B cell (primary cell): ENCODE data around the gene AIMP1. TPM values are rescaled to one million over a fixed set of nuclear protein-coding genes. Genes with fewer than 3 reads are reported as not detected.

Source experiments
- ATAC-seq: fragments of 200-7000 bp; cut with Tn5 transposase; one replicate; pipeline ENCODE4 v1.10.0; 2021; ENCODE audit warnings: low read depth, mild to moderate bottlenecking, moderate number of reproducible peaks, moderate library complexity
- CTCF ChIA-PET: fragments of 350-600 bp; sonication (Branson Sonifier 250); formaldehyde crosslinking; loops from one replicate; lab custom pipeline; 2021; ENCODE audit warnings: antibody characterized with exemption, inconsistent platforms; lab: Charles Lee
- POLR2A ChIA-PET: fragments of 350-600 bp; sonication (Branson Sonifier 250); formaldehyde crosslinking; loops from one replicate; lab custom pipeline; 2021; ENCODE audit warnings: antibody characterized with exemption; lab: Charles Lee
- DNase-seq: peaks from one replicate; pipeline ENCODE4 v3.0.0; 2013
- H2AFZ ChIP-seq: 2 replicates; pipeline ENCODE4 v1.6.1; 2012; ENCODE audit warnings: mild to moderate bottlenecking, low read depth, low read length; ENCODE audit not compliant: insufficient read depth, poor library complexity, severe bottlenecking
- H3K27ac ChIP-seq, 2 donors: 1 replicate in 1 of 2; 2 replicates in 1 of 2; pipeline ENCODE4 v1.5.1; 2012 to 2013; ENCODE audit warnings: low read length in 2 of 2, mild to moderate bottlenecking in 2 of 2, moderate library complexity in 1 of 2
- H3K27me3 ChIP-seq, 4 experiments: fragments of 200-600 bp in 1 of 4; sonication (generic) in 1 of 4; replicated peaks in 1 of 4; 1 replicate in 2 of 4; 2 replicates in 2 of 4; pipeline versions ENCODE4 v1.6.1 to v1.7.0; 2013 to 2016; ENCODE audit warnings: low read length in 3 of 4, mild to moderate bottlenecking in 2 of 4, mixed read lengths in 1 of 4, moderate library complexity in 1 of 4; ENCODE audit not compliant: insufficient read depth in 4 of 4, control insufficient read depth in 3 of 4; ENCODE audit errors: control extremely low read depth in 1 of 4
- H3K36me3 ChIP-seq, 2 experiments: replicated peaks in 1 of 2; 1 replicate in 1 of 2; 2 replicates in 1 of 2; pipeline versions ENCODE4 v1.6.1 to v1.7.1; 2013; ENCODE audit warnings: low read length in 1 of 2; ENCODE audit not compliant: insufficient read depth in 2 of 2, control insufficient read depth in 1 of 2; ENCODE audit errors: control extremely low read depth in 1 of 2, extremely low read depth in 1 of 2
- H3K4me1 ChIP-seq, 2 donors: fragments of 200-600 bp in 1 of 2; sonication (generic) in 1 of 2; 1 replicate in 1 of 2; 2 replicates in 1 of 2; pipeline versions ENCODE4 v1.5.1 to v1.6.1; 2013 to 2017; ENCODE audit warnings: low read length in 2 of 2; ENCODE audit not compliant: control insufficient read depth in 2 of 2, insufficient read depth in 2 of 2
- H3K4me2 ChIP-seq: replicated peaks from 2 replicates; pipeline ENCODE3; 2012; ENCODE audit warnings: mild to moderate bottlenecking, low read depth, low read length; ENCODE audit not compliant: poor library complexity, severe bottlenecking
- H3K4me3 ChIP-seq, 5 experiments: fragments of 200-600 bp in 1 of 5; sonication (generic) in 1 of 5; 1 replicate in 3 of 5; 2 replicates in 2 of 5; pipeline versions ENCODE4 v1.5.1 to v1.7.0; 2011 to 2016; ENCODE audit warnings: low read length in 4 of 5, mild to moderate bottlenecking in 4 of 5, low read depth in 2 of 5, control low read depth in 1 of 5, moderate library complexity in 1 of 5; ENCODE audit not compliant: insufficient read depth in 1 of 5; ENCODE audit errors: control extremely low read depth in 1 of 5, extremely low read depth in 1 of 5
- H3K79me2 ChIP-seq: fragments of 200-600 bp; sonication (generic); one replicate; pipeline ENCODE4 v1.6.0; 2016; ENCODE audit warnings: low read length; ENCODE audit not compliant: control insufficient read depth, insufficient read depth
- H3K9ac ChIP-seq: fragments of 200-600 bp; sonication (generic); 2 replicates; pipeline ENCODE4 v1.6.1; 2017; ENCODE audit warnings: mild to moderate bottlenecking, low read length, moderate library complexity
- H3K9me3 ChIP-seq, 3 donors: one replicate each; pipeline versions ENCODE4 v1.6.1 to v1.7.1; 2013; ENCODE audit warnings: low read length in 2 of 3; ENCODE audit not compliant: control insufficient read depth in 2 of 3, insufficient read depth in 1 of 3; ENCODE audit errors: control extremely low read depth in 1 of 3
- H4K20me1 ChIP-seq: 2 replicates; pipeline ENCODE4 v1.6.0; 2012; ENCODE audit warnings: mild to moderate bottlenecking, low read length; ENCODE audit not compliant: insufficient read depth, control insufficient read depth, poor library complexity, severe bottlenecking
- H3K27ac Mint-ChIP-seq: one replicate; pipeline ENCODE4 v1.8.0; 2021; ENCODE audit warnings: mixed read lengths
- H3K27me3 Mint-ChIP-seq: one replicate; pipeline ENCODE4 v1.8.0; 2021; ENCODE audit warnings: mixed read lengths
- H3K4me1 Mint-ChIP-seq: one replicate; pipeline ENCODE4 v1.8.0; 2021; ENCODE audit warnings: mixed read lengths
- H3K4me3 Mint-ChIP-seq: one replicate; pipeline ENCODE4 v1.8.0; 2021; ENCODE audit warnings: mixed read lengths
- H3K9me3 Mint-ChIP-seq: one replicate; pipeline ENCODE4 v1.8.0; 2022; ENCODE audit warnings: mixed read lengths; ENCODE audit not compliant: insufficient read depth
- EZH2 ChIP-seq: IDR thresholded peaks from 2 replicates; pipeline ENCODE4 v1.6.1; 2012; ENCODE audit warnings: borderline replicate concordance, low read depth, mild to moderate bottlenecking, moderate library complexity, low read length; ENCODE audit not compliant: insufficient read depth, poor library complexity, severe bottlenecking
- WGBS: methylation state at CpG from one replicate; pipeline ENCODE4 v1.1.5; 2013; ENCODE audit warnings: missing lambda C conversion rate; ENCODE audit not compliant: insufficient coverage; 5-methylcytosine and 5-hydroxymethylcytosine counted together
- intact Hi-C: fragments of 100-400 bp; cut with micrococcal nuclease; formaldehyde crosslinking; loops from one replicate; pipeline ENCODE4 v1.10.0; 2022
- polyA plus RNA-seq: library from polyadenylated mRNA; depleted of rRNA; stranded (reverse); fragments of >200 nt; gene quantifications from 2 replicates; pipeline ENCODE4 v1.2.3, GENCODE V29; 2012
- total RNA-seq, 2 donors: library from RNA; stranded (reverse); fragments of 120-200 nt in 1 of 2; gene quantifications; 1 replicate in 1 of 2; 2 replicates in 1 of 2; pipeline versions ENCODE4 v1.2.3 to v1.2.4, GENCODE V29; 2013 to 2022
- TF ChIP-seq, protein P1 (sequence below): fragments of 200-600 bp; IDR thresholded peaks from one replicate; pipeline ENCODE4 v1.8.0; 2022; ENCODE audit warnings: antibody characterized with exemption, mild to moderate bottlenecking

AIMP1 gene
- total and polyA plus RNA-seq, 2 donors (not counting 1 experiment from before 2014, with no cell fraction given), result 12.0 to 49.7 TPM

DNA sequence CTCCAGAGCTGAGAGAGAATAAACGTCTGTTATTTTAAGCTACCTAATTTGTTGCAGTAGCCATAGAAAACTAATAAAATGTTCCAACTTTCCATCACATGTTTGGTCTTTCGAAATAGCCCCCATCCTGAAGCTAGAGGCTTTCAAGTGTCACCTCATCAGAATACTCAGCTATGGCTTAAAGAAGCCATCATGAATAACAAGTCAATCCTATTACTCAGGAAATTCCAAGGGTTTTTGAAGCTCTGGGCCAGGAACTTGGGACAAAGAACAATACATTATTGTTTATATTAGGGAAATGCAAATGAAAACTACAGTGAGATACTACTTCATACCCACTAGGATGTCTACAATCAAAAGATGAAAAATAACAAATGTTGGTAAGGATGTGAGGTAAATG, 42.5 kb upstream of the AIMP1 start:
- TF ChIP-seq EZH2, result no peak
- TF ChIP-seq, protein P1, sequence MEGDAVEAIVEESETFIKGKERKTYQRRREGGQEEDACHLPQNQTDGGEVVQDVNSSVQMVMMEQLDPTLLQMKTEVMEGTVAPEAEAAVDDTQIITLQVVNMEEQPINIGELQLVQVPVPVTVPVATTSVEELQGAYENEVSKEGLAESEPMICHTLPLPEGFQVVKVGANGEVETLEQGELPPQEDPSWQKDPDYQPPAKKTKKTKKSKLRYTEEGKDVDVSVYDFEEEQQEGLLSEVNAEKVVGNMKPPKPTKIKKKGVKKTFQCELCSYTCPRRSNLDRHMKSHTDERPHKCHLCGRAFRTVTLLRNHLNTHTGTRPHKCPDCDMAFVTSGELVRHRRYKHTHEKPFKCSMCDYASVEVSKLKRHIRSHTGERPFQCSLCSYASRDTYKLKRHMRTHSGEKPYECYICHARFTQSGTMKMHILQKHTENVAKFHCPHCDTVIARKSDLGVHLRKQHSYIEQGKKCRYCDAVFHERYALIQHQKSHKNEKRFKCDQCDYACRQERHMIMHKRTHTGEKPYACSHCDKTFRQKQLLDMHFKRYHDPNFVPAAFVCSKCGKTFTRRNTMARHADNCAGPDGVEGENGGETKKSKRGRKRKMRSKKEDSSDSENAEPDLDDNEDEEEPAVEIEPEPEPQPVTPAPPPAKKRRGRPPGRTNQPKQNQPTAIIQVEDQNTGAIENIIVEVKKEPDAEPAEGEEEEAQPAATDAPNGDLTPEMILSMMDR, result no peak
- no peak overlapping the region for H3K4me2 ChIP-seq
- H3K9ac ChIP-seq, result no peak overlapping the region
- Mint-ChIP-seq H3K27ac (no peak overlapping the region), H3K4me1 (no peaks in the 10 kb centered on the region), H3K4me3 (no peak overlapping the region), H3K27me3 (no peaks in the 10 kb centered on the region), H3K9me3 (no peaks in the 10 kb centered on the region)
- H4K20me1 ChIP-seq, result no peaks in the 10 kb centered on the region
- H3K9me3 ChIP-seq, result no peaks in the 10 kb centered on the region
- H3K27me3 ChIP-seq, result no peaks in the 10 kb centered on the region
- DNase-seq (no peak), ATAC-seq (no peak)
- no peak overlapping the region for H3K4me3 ChIP-seq
- H3K79me2 ChIP-seq, result peaks cover 9% of the 10 kb centered on the region
- POLR2A ChIA-PET, result no interaction called here
- WGBS, result 100% methylated on average over 1 of the region's 2 CpGs
- no peak overlapping the region for H2AFZ ChIP-seq
- CTCF ChIA-PET, result no interaction called here
- H3K36me3 ChIP-seq, result peaks cover 0 to 5% of the 10 kb centered on the region in 2 experiments
- intact Hi-C loops, result no loop called here
- no peak overlapping the region for H3K27ac ChIP-seq
- no peaks in the 10 kb centered on the region for H3K4me1 ChIP-seq

DNA sequence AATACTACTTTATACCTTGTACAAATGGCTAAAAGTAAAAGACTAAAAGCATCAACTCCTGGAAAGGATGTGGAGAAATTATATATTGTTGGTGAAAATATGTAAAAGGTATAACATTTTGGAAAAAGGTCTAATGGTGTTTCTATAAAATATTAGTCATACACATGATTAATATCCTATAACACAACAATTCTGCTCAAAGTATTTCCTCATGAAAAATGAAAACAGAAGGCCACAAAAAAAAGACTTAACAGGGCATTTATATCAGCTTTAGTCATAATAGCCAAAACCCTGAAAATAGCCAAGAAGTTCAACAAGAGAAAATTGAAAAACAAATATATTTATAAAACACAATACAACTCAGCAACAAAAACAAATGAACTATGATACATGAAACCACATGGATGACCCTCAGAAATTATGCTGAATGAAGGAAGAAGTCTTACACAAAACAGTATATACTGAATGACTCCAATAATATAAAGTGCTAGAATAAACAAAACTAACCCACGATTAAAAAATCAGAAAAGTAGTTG, 39.1 kb upstream of the AIMP1 start:
- Histone ChIP-seq H3K4me2 (no peak overlapping the region), H3K36me3 (peaks cover 3 to 5% of the 10 kb centered on the region in 2 experiments), H3K4me1 (no peaks in the 10 kb centered on the region), H3K9ac (no peak overlapping the region), H3K27ac (no peak overlapping the region), H3K4me3 (no peak overlapping the region), H2AFZ (no peak overlapping the region), H3K9me3 (no peaks in the 10 kb centered on the region), H3K79me2 (peaks cover 9% of the 10 kb centered on the region), H4K20me1 (no peaks in the 10 kb centered on the region), H3K27me3 (no peaks in the 10 kb centered on the region)
- ATAC-seq, result no peak
- Mint-ChIP-seq H3K4me3 (no peak overlapping the region), H3K4me1 (no peaks in the 10 kb centered on the region), H3K27ac (no peak overlapping the region), H3K27me3 (no peaks in the 10 kb centered on the region), H3K9me3 (no peaks in the 10 kb centered on the region)
- WGBS, result no CpG with 5 or more reads among the region's 1 CpG
- ChIA-PET POLR2A (no interaction called here), CTCF (no interaction called here)
- no peak for DNase-seq
- intact Hi-C loops, result no loop called here
- no peak for TF ChIP-seq EZH2
